Esophagus muscularis mucosa (tissue), 4 donors: Measurements from ENCODE around the gene PCGF1.

Experiments
- EP300 ChIP-seq: sonication (generic); formaldehyde crosslinking; IDR thresholded peaks from one replicate; pipeline ENCODE4 v1.6.1; 2017; ENCODE audit warnings: antibody characterized with exemption
- POLR2A ChIP-seq: fragments of 450-650 bp; IDR thresholded peaks from one replicate; pipeline ENCODE4 v1.6.1; 2017; ENCODE audit warnings: antibody characterized with exemption, moderate library complexity, mild to moderate bottlenecking, low read depth
- POLR2AphosphoS5 ChIP-seq, 2 donors: sonication (generic); formaldehyde crosslinking; IDR thresholded peaks; one replicate each; pipeline ENCODE4 v1.6.1; 2017; ENCODE audit warnings: antibody characterized with exemption in 2 of 2
- TF ChIP-seq, protein P1 (sequence below), 3 experiments: fragments of 200-600 bp in 2 of 3; fragments of 450-650 bp in 1 of 3; sonication (generic) in 2 of 3; IDR thresholded peaks; one replicate each; pipeline ENCODE4 v1.5.1; 2017 to 2019; ENCODE audit warnings: antibody characterized with exemption in 3 of 3, mild to moderate bottlenecking in 2 of 3, moderate library complexity in 1 of 3

DNA sequence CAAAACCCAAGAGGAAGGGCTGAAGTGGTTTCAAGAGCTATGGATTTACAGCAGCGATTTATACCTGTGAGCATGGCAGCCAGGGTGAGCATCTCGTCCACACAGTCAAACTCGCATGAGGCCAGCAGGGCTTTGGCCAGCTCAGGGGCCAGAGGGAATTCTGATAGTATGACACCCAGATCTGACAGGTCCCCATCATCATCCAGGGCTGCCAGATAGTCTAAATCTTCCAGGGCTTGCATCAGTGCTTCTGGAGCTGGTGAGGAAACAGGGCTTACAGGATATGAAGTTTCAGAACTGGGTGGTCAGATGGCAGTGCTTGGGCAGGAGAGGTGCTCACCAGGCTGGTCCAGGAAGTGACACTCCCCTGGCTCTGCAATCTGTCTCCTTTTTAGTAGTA, 15.0 kb upstream of the PCGF1 start:
- TF ChIP-seq, protein P1, sequence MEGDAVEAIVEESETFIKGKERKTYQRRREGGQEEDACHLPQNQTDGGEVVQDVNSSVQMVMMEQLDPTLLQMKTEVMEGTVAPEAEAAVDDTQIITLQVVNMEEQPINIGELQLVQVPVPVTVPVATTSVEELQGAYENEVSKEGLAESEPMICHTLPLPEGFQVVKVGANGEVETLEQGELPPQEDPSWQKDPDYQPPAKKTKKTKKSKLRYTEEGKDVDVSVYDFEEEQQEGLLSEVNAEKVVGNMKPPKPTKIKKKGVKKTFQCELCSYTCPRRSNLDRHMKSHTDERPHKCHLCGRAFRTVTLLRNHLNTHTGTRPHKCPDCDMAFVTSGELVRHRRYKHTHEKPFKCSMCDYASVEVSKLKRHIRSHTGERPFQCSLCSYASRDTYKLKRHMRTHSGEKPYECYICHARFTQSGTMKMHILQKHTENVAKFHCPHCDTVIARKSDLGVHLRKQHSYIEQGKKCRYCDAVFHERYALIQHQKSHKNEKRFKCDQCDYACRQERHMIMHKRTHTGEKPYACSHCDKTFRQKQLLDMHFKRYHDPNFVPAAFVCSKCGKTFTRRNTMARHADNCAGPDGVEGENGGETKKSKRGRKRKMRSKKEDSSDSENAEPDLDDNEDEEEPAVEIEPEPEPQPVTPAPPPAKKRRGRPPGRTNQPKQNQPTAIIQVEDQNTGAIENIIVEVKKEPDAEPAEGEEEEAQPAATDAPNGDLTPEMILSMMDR (IDR thresholded peaks at IDR 0.05), result no peak
- no peak for TF ChIP-seq POLR2A
- no peak for TF ChIP-seq POLR2AphosphoS5 (IDR thresholded peaks at IDR 0.05)
- no peak for TF ChIP-seq EP300
